Chondrocyte (in vitro differentiated cells): ENCODE results near the gene ABHD5. TPM values are rescaled to one million over a fixed set of nuclear protein-coding genes. Genes with fewer than 3 reads are reported as not detected.

Experiments
- DNase-seq: peaks from one replicate; pipeline ENCODE4 v3.0.0; 2021; ENCODE audit warnings: mixed read lengths, low spot score
- H3K27ac Mint-ChIP-seq: one replicate; pipeline ENCODE4 v1.8.0; 2021; ENCODE audit warnings: mild to moderate bottlenecking, moderate library complexity, mixed read lengths; ENCODE audit not compliant: unreplicated experiment
- H3K27me3 Mint-ChIP-seq: 2 replicates; pipeline ENCODE4 v1.8.0; 2021; ENCODE audit warnings: low read depth, mixed read lengths
- H3K36me3 Mint-ChIP-seq: 2 replicates; pipeline ENCODE4 v1.8.0; 2021; ENCODE audit warnings: low read depth, mixed read lengths
- H3K4me1 Mint-ChIP-seq: 2 replicates; pipeline ENCODE4 v1.8.0; 2021; ENCODE audit warnings: low read depth, mild to moderate bottlenecking, mixed read lengths
- H3K4me3 Mint-ChIP-seq: one replicate; pipeline ENCODE4 v1.8.0; 2021; ENCODE audit warnings: mild to moderate bottlenecking, moderate library complexity, mixed read lengths; ENCODE audit not compliant: unreplicated experiment
- H3K9me3 Mint-ChIP-seq: 2 replicates; pipeline ENCODE4 v1.8.0; 2021; ENCODE audit warnings: low read depth, mixed read lengths
- total RNA-seq: library from RNA; stranded (reverse); gene quantifications from 3 replicates; pipeline ENCODE4 v1.2.1, GENCODE V29; 2021
- TF ChIP-seq, protein P1 (sequence below): fragments of 200-600 bp; sonication (generic); IDR thresholded peaks from 2 replicates; pipeline ENCODE4 v1.5.0; 2021; ENCODE audit warnings: antibody characterized with exemption, mild to moderate bottlenecking, moderate library complexity

Gene ABHD5
- total RNA-seq, 1 donor from 2014 or later, result 12.7 TPM

DNA sequence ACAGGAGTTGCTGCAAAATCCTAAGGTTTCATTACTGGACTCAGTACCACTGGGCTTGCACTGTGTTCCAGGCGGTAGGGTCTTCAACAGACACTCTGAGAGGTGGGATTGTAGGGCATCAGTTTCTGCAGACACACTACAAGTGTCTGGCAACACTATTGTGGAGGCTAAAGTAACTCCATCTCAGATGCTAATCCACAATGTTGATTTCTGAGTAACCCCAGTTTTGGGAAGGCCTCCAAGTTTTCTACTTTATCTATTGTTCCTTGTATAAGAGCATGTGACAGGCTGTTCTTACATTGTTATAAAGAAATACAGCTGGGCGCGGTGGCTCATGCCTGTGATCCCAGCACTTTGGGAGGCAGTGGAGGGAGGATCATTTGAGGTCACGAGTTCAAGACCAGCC, 2.5 kb upstream of the ABHD5 start:
- Mint-ChIP-seq H3K4me1 (peaks cover 19% of the 10 kb centered on the region), H3K4me3 (no peak overlapping the region), H3K27ac (no peak overlapping the region), H3K36me3 (peaks cover under 1% of the 10 kb centered on the region), H3K27me3 (no peaks in the 10 kb centered on the region), H3K9me3 (peaks cover 2% of the 10 kb centered on the region)
- TF ChIP-seq, protein P1, sequence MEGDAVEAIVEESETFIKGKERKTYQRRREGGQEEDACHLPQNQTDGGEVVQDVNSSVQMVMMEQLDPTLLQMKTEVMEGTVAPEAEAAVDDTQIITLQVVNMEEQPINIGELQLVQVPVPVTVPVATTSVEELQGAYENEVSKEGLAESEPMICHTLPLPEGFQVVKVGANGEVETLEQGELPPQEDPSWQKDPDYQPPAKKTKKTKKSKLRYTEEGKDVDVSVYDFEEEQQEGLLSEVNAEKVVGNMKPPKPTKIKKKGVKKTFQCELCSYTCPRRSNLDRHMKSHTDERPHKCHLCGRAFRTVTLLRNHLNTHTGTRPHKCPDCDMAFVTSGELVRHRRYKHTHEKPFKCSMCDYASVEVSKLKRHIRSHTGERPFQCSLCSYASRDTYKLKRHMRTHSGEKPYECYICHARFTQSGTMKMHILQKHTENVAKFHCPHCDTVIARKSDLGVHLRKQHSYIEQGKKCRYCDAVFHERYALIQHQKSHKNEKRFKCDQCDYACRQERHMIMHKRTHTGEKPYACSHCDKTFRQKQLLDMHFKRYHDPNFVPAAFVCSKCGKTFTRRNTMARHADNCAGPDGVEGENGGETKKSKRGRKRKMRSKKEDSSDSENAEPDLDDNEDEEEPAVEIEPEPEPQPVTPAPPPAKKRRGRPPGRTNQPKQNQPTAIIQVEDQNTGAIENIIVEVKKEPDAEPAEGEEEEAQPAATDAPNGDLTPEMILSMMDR, result no peak
- DNase-seq, result no peak

DNA sequence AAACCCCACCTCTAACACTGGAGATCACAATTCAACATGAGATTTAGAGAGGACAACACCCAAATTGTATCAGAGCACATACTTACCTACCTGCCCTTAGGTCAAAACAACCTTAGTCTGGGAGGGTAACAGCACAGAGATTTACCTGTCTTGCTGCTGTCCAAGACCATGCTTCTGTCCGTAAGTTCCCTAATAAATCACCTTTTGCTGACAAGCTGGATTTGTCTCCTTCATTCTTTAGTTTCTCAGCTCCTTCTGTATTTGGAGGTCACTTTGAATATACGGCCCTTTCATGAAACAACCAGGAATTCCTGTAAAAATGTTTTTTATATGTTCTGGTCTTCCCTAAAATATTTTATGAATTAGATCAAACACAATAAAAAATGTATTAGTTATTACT, 1.6 kb upstream of the ABHD5 start:
- H3K27me3 Mint-ChIP-seq, result no peaks in the 10 kb centered on the region
- no peak overlapping the region for H3K4me3 Mint-ChIP-seq
- TF ChIP-seq, protein P1, result no peak
- H3K27ac Mint-ChIP-seq, result no peak overlapping the region
- H3K36me3 Mint-ChIP-seq, result no peaks in the 10 kb centered on the region
- no peaks in the 10 kb centered on the region for H3K9me3 Mint-ChIP-seq
- peaks cover 25% of the 10 kb centered on the region for H3K4me1 Mint-ChIP-seq
- no peak for DNase-seq

DNA sequence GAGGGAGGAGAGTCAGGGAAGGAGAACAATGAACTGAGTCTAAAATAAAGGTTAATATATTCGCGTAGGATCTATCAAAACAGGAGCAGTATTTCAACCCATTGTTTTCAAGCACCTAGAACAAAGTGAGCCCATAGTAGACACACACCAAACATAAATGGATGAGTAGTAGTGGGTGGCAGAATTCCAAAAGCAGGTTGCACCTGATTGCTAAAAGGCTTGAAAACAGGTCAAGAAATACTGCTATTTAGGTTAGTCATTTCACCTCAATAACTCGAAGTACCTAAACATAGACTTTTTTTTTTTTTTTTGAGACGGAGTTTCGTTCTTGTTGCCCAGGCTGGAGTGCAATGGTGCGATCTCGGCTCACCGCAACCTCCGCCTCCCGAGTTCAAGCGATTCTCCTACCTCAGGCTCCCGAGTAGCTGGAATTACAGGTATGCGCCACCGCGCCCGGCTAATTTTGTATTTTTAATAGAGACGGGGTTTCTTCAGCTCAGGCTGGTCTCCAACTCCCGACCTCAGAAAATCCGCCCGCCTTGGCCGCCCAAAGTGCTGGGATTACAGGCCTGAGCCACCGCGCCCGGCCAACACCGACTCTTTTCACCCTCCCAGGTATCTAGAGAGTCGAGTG, 855 bp upstream of the ABHD5 start:
- Mint-ChIP-seq H3K4me1 (peaks cover 25% of the 10 kb centered on the region), H3K9me3 (no peaks in the 10 kb centered on the region), H3K4me3 (peak overlapping the region; percentile 92), H3K36me3 (no peaks in the 10 kb centered on the region), H3K27ac (peak overlapping the region; percentile 79), H3K27me3 (no peaks in the 10 kb centered on the region)
- TF ChIP-seq, protein P1, result no peak
- DNase-seq, result no peak

DNA sequence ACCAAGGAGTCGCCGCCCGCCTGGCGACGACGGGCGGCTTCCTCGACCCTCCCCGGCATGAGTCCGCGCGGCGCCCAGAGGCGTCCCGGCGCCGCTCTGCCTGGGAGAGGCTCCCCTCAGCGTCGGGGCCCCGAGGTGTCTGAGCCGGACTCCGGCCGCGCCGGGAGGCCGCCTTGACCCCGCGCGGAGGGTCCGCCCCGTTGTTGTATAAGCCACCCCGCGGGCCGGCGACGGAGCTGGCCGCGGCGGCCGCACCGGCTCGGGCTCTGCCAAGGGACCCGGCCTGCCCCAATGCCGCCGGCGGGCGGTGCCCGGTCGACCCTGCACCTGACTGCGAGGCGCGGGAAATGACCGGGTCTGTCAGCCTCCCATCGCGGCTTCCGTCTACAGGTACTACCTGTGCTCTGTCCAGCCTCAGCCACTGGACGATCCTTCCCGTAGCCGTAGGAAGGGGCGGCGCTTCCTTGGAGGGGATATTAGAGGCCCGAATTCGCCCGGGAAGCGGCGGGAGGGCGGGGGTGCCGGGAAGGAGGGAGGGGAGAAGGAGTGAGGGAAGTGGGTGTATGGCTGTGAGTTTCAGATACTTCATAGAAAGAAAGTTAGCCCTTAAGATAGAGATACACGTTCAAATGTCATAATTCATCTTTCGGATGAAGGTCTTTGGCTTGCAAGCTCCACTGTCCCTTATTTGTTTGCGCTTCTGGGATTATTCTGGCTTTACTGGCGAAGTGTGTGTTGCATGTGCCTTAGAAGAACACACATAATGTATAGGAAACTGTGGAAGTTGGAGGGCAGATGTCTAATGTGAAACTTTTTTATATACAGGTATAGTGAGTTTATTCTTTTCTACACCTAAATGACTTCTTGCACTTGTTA, 620 bp downstream of the ABHD5 start:
- Mint-ChIP-seq H3K9me3 (no peaks in the 10 kb centered on the region), H3K4me1 (peaks cover 30% of the 10 kb centered on the region), H3K27ac (peak overlapping the region; percentile 50), H3K4me3 (peak overlapping the region; percentile 92), H3K36me3 (no peaks in the 10 kb centered on the region), H3K27me3 (no peaks in the 10 kb centered on the region)
- no peak for DNase-seq
- TF ChIP-seq, protein P1, result peak; percentile 9

DNA sequence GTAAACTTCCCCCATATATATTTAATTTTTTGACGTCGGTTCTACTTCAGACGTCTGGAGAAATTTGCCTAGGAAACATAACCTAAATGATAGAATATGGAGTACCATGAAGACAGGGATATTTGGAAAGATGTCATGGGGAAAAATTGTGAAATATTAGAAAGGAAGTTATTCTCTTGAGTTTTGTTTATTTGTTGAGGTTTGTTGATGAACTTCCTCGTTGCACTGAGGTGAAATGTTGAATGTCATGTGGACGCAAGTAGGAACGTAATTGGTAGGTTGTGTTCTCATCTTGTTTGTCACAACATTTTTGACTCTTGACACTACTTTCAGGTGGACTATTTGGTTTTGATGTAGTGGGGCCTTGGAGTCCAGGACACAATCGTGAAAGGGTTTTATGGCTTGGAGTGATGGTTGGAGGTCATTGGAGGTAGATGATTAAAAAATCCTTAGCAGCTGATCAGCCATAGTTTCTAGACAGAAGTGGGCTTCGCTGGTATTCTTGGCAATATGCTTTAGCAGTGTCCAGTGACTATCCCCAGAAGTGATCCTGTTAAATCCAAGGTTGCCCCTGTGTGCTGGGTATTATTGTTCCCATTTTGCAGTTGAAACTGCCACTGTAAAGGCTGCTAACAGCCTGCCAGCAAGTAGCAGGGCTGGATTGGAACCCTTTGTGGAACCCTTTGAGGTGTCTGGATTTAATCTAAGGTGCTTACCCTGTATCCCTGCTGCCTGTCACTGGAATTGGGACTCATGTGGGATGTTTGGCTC, 1.5 kb downstream of the ABHD5 start:
- DNase-seq, result no peak

More for the DNA sequence above, 1.5 kb downstream of the ABHD5 start:
- Mint-ChIP-seq H3K27me3 (no peaks in the 10 kb centered on the region), H3K27ac (no peak overlapping the region), H3K4me3 (peak overlapping the region; percentile 79), H3K9me3 (no peaks in the 10 kb centered on the region), H3K36me3 (no peaks in the 10 kb centered on the region), H3K4me1 (peaks cover 30% of the 10 kb centered on the region)
- TF ChIP-seq, protein P1, result no peak
